ENCODE data around the gene MAP3K1.

DNA sequence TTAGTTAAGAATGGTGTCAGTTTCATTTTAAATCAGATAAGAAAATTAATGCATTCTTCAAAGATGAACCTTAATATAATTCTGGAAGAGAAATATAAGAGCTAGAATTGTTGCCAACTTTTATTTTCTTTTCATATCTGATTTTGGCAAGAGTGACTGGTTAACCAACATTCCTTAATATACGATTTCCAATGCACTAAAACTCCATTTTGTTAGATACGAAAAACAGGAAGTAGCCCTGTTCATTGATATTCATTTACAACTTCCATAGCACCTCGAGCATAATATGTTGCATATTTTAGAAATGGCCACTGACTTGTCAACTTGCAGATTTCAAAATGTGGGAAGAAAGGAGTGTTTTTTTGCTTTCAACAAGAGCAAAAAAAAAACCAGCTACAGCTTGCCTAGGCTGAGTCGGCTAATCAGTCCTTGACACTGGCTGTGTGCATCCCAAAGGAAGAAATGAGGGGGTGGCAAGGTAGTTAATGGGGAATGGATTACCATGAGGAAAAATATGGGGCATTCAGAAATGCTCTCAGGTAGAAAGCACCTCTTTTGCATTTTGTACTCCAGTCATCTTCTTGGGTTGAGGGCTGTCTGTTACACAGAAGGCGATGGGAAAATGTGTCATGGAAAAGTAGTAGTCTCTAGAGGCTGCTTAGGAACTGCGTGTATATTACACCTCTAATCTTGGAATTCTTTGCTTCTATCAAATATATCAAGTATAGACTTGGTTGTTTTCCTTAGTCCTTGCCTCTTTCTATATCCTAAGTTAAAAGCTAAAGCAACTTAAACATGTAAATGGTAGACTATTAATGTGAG is 3.9 kb downstream of the MAP3K1 start:
- no peak for TF ChIP-seq CTCF (conservative IDR thresholded peaks at IDR 0.05)
- TF ChIP-seq EZH2 (IDR thresholded peaks at IDR 0.05; ENCODE audit: low read depth): no peak
